Measurements from ENCODE around the gene ZNRF3.
"Not testable (repeated sequence)": the region's sequence is repeated elsewhere in the genome, so short reads cannot be mapped to it uniquely, and the experiment has no call there.

Gene ZNRF3

GRCh38 chr22:28938286-28938833 lies 55.0 kb downstream of the ZNRF3 start:
- no peak for FAIRE-seq
- no peak for TF ChIP-seq POLR2A (IDR thresholded peaks at IDR 0.05; ENCODE audit: low read depth, low read length)
- DNase-seq (ENCODE audit: insufficient read length, low spot score), result no peak

GRCh38 chr22:28939394-28939793 lies 56.0 kb downstream of the ZNRF3 start:
- DNase-seq (ENCODE audit: insufficient read length, low spot score), result no peak
- TF ChIP-seq POLR2A (IDR thresholded peaks at IDR 0.05; ENCODE audit: low read depth, low read length), result no peak
- no peak for FAIRE-seq

DNA sequence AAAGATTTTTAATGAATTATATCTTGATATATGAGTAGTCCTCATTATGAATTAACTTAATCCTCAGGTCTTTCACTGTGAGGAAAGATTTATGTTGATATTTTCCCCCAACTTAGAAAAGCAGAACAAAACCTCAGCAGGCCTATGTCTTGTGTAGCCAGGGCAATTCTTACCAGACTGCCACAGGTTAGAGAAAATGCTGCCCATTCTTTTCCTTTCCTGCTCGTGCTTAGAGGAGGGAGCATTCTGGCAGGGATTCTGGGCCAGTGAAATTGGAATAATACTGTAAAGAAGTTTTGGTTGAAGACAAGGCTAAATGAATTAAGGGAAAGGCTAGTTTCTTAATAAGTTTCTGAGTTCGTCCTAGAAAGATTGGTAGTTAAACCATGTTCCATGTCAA lies 56.6 kb downstream of the ZNRF3 start:
- TF ChIP-seq POLR2A (IDR thresholded peaks at IDR 0.05; ENCODE audit: low read depth, low read length), result no peak
- FAIRE-seq (no peak), DNase-seq (ENCODE audit: insufficient read length, low spot score) (no peak)

GRCh38 chr22:28940441-28940840 lies 57.1 kb downstream of the ZNRF3 start:
- DNase-seq (ENCODE audit: insufficient read length, low spot score), result no peak
- FAIRE-seq, result no peak
- no peak for TF ChIP-seq POLR2A (IDR thresholded peaks at IDR 0.05; ENCODE audit: low read depth, low read length)

DNA sequence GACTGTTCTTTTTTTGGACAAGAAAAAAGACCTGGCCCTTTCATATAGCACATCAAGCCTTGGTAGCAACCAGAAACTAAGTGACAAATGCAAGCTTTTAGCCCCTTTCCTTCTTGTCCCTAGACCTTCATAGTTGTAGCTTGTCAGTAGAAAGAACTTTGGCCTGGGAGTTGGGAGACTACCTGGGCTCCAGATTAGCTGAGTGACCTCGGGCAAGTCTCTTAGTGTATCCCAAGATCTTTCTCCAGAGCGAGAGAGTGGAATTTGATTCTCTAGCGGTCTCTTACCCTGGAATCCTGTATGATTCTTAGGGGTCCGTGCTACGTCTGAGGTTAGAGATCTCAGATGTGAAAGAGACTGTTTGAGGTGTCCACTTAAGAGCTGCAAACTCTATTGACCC lies 59.0 kb downstream of the ZNRF3 start:
- no peak for DNase-seq (ENCODE audit: insufficient read length, low spot score)
- FAIRE-seq, result no peak
- TF ChIP-seq POLR2A (IDR thresholded peaks at IDR 0.05; ENCODE audit: low read depth, low read length), result no peak

GRCh38 chr22:28942801-28943500 lies 59.6 kb downstream of the ZNRF3 start:
- DNase-seq (ENCODE audit: insufficient read length, low spot score) (no peak), FAIRE-seq (no peak)
- no peak for TF ChIP-seq POLR2A (IDR thresholded peaks at IDR 0.05; ENCODE audit: low read depth, low read length)

DNA sequence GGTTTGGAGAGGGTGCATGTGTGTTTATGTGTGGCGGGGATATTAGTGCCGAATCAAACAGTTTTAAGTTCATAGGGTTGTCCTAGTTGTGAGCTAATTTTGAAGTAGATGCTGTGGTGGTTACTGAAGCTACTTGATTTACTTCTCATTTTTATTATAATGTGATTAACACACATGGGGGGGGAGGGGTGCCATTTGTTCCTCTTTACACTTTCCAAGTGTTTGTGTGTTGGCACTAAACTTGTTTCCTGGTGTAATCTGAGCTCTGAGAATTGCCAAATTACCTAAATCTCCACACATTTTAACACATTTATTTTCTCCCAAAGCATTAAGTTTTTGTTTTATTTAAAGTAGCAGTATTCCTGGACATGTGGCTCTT lies 60.1 kb downstream of the ZNRF3 start:
- TF ChIP-seq POLR2A (IDR thresholded peaks at IDR 0.05; ENCODE audit: low read depth, low read length), result no peak
- FAIRE-seq (no peak), DNase-seq (ENCODE audit: insufficient read length, low spot score) (no peak)

DNA sequence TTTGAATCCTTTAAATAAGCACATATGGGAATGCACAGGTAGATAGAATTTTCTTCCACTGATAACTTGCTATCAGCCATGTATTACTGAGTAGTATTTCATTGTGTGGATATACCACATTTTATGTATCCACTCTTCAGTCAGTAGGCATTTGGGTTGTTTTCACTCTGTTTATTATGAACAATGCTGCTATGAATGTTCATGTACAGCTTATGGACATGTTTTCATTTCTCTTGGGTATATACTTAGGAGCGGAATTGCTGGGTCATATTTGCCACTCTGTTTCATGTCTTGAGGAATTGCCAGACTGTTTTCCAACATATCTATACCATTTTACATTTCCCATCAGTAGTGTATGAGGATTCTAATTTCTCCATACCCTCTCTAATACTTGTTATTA lies 63.8 kb downstream of the ZNRF3 start:
- TF ChIP-seq POLR2A (IDR thresholded peaks at IDR 0.05; ENCODE audit: low read depth, low read length), result no peak
- FAIRE-seq, result no peak

DNA sequence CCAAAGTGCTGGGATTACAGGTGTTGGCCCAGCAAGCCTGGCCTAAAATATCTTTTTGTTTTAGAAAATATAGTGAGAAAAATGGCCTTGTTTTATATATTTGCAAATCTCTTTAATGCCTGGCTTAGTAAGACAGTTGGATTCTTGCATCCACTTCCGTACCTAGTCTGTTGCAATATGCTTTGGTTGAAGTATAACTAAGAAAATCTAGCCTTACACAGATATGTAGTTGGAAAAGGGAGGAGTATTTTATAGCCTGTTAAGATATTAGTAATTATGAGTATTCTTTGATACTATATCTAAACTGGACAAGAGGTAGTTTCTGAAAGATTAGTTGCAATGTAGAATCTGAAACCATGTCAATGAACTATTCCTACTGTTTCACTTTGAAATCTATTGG lies 65.1 kb downstream of the ZNRF3 start:
- TF ChIP-seq POLR2A (IDR thresholded peaks at IDR 0.05; ENCODE audit: low read depth, low read length), result no peak
- FAIRE-seq, result no peak
- DNase-seq (ENCODE audit: insufficient read length, low spot score), result no peak

More for the DNA sequence above, 63.8 kb downstream of the ZNRF3 start:
- no peak for DNase-seq (ENCODE audit: insufficient read length, low spot score)

DNA sequence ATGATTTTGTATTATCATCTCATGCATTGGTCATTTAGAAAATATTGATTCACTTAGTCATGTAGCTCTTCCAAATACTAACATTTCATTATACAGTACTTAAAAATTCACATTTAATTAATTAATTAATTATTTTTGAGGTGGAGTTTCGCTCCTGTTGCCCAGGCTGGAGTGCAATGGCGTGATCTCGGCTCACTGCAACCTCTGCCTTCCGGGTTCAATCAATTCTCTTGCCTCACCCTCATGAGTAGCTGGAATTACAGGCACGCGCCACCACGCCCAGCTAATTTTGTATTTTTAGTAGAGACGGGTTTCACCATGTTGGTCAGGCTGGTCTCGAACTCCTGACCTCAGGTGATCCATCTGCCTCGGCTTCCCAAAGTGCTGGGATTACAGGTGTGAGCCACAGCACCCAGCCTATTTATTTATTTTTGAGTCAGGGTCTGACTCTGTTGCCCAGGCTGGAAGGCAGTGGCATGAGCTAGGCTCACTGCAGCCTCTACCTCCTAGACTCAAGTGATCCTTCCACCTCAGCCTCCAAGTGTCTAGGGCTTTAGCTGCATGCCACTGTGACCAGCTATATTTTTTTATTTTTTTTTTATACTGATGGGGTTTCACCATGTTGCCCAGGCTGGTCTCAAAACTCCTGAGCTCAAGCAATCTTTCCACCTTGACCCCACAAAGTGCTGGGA lies 65.6 kb downstream of the ZNRF3 start:
- FAIRE-seq, result not testable (repeated sequence)

GRCh38 chr22:28949788-28950187 lies 66.4 kb downstream of the ZNRF3 start:
- no peak for TF ChIP-seq POLR2A (IDR thresholded peaks at IDR 0.05; ENCODE audit: low read depth, low read length)
- FAIRE-seq, result no peak
- DNase-seq (ENCODE audit: insufficient read length, low spot score), result no peak

More for the DNA sequence above, 65.6 kb downstream of the ZNRF3 start:
- not testable (repeated sequence) for DNase-seq (ENCODE audit: insufficient read length, low spot score)

DNA sequence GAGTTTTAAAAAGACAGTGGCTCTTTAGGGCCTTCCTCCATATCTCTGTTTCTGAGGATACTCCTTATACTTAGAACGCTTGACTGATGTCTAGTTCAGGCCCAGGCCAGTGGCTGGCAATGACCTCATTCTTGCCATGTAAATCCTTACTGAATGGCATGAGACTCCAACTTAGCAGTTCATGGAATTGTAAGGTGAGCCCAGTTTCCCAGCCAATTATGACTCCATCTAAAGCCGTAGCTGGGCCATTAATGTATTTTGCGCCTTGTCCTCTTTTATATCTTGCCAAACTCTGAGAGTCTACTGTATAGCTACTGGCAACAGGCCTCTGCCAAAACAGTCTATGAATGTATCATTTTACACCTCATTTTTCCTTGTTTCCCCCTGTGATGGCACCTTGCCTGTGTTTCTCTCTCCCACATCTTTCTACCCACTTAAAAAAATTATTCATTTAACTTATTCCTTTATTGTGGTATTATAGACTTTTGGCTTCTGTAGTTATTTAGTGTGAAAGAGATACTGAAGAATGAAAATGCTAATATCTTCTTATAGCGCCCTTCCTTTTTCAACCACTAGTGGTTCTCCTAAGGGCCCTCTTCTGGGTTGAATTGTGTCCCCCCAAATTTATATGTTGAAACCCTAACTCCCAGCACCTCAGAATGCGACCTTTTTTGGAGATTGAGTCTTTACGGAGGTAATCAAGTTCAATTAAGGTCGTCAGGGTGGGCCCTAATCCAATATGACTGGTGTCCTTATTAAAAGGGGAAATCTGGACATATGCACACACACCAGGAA lies 67.4 kb downstream of the ZNRF3 start:
- DNase-seq (ENCODE audit: insufficient read length, low spot score), result no peak
- TF ChIP-seq POLR2A (IDR thresholded peaks at IDR 0.05; ENCODE audit: low read depth, low read length), result no peak
- no peak for FAIRE-seq

- no peak for FAIRE-seq
- no peak for TF ChIP-seq POLR2A (IDR thresholded peaks at IDR 0.05; ENCODE audit: low read depth, low read length)
- no peak for DNase-seq (ENCODE audit: insufficient read length, low spot score)
Observed at GRCh38 chr22:28951530-28951929, 68.2 kb downstream of the ZNRF3 start.

- no peak for TF ChIP-seq POLR2A (IDR thresholded peaks at IDR 0.05; ENCODE audit: low read depth, low read length)
- FAIRE-seq (no peak), DNase-seq (ENCODE audit: insufficient read length, low spot score) (no peak)
Observed at GRCh38 chr22:28951969-28952521, 68.7 kb downstream of the ZNRF3 start.
